HUDEP-2 (cell line): ENCODE results near the gene TACC3.
"Not testable (repeated sequence)": the region's sequence is repeated elsewhere in the genome, so short reads cannot be mapped to it uniquely, and the experiment has no call there.

Experiments
- DNase-seq, 76 experiments: peaks; one replicate each; lab custom pipeline; 2025; ENCODE audit not compliant: unreplicated experiment in 76 of 76; lab: John Stamatoyannopoulos, UW

TACC3 gene

GRCh38 chr4:1701671-1702070 lies 19.6 kb upstream of the TACC3 start:
- not testable (repeated sequence) for DNase-seq

GRCh38 chr4:1703867-1704266 lies 17.5 kb upstream of the TACC3 start:
- no peak for DNase-seq

- DNase-seq = no peak
Measured at GRCh38 chr4:1705732-1706131, 15.6 kb upstream of the TACC3 start.

GRCh38 chr4:1706358-1706757 lies 15.0 kb upstream of the TACC3 start:
- no peak for DNase-seq

- no peak for DNase-seq
Measured at GRCh38 chr4:1708581-1708980, 12.7 kb upstream of the TACC3 start.

GRCh38 chr4:1711055-1711570 lies 10.2 kb upstream of the TACC3 start:
- DNase-seq = no peak

- DNase-seq = peak in 22 of 76 experiments; percentile 19 to 71 (median 56)
Measured at GRCh38 chr4:1711571-1712215, 9.6 kb upstream of the TACC3 start.

GRCh38 chr4:1712216-1713002 lies 8.9 kb upstream of the TACC3 start, which contains the start of gene SLBP:
Gene SLBP, minus strand, starts transcription at chr4:1712319. Its CDS starts 131 bp downstream, at chr4:1712188.
- DNase-seq = peak in 75 of 76 experiments; percentile 45 to 99 (median 97)

GRCh38 chr4:1713003-1713851 lies 8.1 kb upstream of the TACC3 start:
- DNase-seq = peak in 5 of 76 experiments; percentile 46 to 59 (median 52)

- DNase-seq = no peak
Measured at GRCh38 chr4:1714303-1715001, 6.9 kb upstream of the TACC3 start.

GRCh38 chr4:1715002-1715758 lies 6.1 kb upstream of the TACC3 start:
- DNase-seq = peak in 1 of 76 experiments; percentile 4

- no peak for DNase-seq
Measured at GRCh38 chr4:1716065-1716945, 5.0 kb upstream of the TACC3 start.

GRCh38 chr4:1717129-1718094 lies 3.9 kb upstream of the TACC3 start:
- DNase-seq = no peak

- DNase-seq = no peak
Measured at GRCh38 chr4:1718095-1718850, 3.0 kb upstream of the TACC3 start.

GRCh38 chr4:1720163-1720983 lies 948 bp upstream of the TACC3 start:
- DNase-seq = peak in 36 of 76 experiments; percentile 3 to 59 (median 24)
